ENCODE data around the gene CDH15. TPM values are rescaled to one million over a fixed set of nuclear protein-coding genes. Genes with fewer than 3 reads are reported as not detected.
A peak's percentile ranks its signal among the peaks of the same experiment; 100 is the strongest.

CDH15 gene
- total and polyA plus RNA-seq, 2 donors (not counting 1 experiment from before 2014, with no cell fraction given): not detected

DNA sequence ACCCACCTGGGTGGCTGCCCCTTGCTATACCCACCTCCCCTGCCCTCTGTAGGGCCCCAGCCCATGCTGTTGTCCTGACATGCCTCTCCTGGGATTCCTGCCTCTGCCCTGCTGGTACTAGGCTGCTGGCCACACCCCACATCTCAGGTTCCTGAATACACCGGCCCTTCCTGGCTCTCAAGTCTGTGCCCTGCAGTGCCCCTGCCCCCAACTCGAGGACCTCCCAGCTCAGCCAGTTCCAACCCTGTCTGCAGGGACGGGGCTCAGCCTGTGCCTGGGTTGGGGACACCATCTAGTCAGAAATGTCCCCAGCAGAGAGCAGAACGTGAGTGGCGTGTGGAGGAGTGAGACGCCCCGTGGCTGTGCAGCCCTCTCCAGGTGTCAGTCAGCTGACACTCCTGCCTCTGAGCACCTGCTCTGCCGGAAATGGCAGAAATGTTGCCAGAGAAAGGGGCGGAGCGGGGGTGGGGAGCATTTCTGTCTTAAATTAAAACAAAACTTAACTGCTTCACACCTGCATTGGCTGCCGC is 49.2 kb upstream of the CDH15 start:
- H3K36me3 ChIP-seq (replicated peaks in 1 of 2; ENCODE audit: control extremely low read depth in 1 of 2, control insufficient read depth in 1 of 2, extremely low read depth in 1 of 2, insufficient read depth in 2 of 2, low read length in 1 of 2): peaks cover 0 to 47% of the 10 kb centered on the region in 2 experiments
- DNase-seq: peak; percentile 83
- no peaks in the 10 kb centered on the region for H3K79me2 ChIP-seq (ENCODE audit: control insufficient read depth, insufficient read depth, low read length)
- peaks cover 15 to 17% of the 10 kb centered on the region in 2 donors for H3K4me1 ChIP-seq (ENCODE audit: control insufficient read depth in 2 of 2, insufficient read depth in 2 of 2, low read length in 2 of 2)
- POLR2A ChIA-PET: interaction anchor here (0.9 kb wide), 1 partner anchor 154 kb away, joined by 3 read pairs; no protein-coding TSS in a partner anchor
- Mint-ChIP-seq H3K9me3 (ENCODE audit: insufficient read depth) (peaks cover 3% of the 10 kb centered on the region), H3K27ac (peak overlapping the region; percentile 88), H3K27me3 (no peaks in the 10 kb centered on the region), H3K4me1 (peaks cover 25% of the 10 kb centered on the region), H3K4me3 (no peak overlapping the region)
- WGBS (ENCODE audit: insufficient coverage): 49% methylated on average over 6 of the region's 11 CpGs
- H2AFZ ChIP-seq (ENCODE audit: insufficient read depth, low read depth, low read length, poor library complexity, severe bottlenecking): no peak overlapping the region
- intact Hi-C loops (cut with micrococcal nuclease): no loop called here
- H3K27ac ChIP-seq (ENCODE audit: low read length in 2 of 2): peak overlapping the region; percentile 47 to 57
- no peaks in the 10 kb centered on the region for H4K20me1 ChIP-seq (ENCODE audit: control insufficient read depth, insufficient read depth, low read length, poor library complexity, severe bottlenecking)
- H3K27me3 ChIP-seq (replicated peaks in 1 of 4; ENCODE audit: control extremely low read depth in 1 of 4, control insufficient read depth in 3 of 4, insufficient read depth in 4 of 4, low read length in 3 of 4): no peaks in the 10 kb centered on the region
- CTCF ChIA-PET: interaction anchor here (0.7 to 1.0 kb wide), 3 partner anchors 9 to 198 kb away, joined by 3 to 4 read pairs (median 3); no protein-coding TSS in a partner anchor
- H3K9me3 ChIP-seq (ENCODE audit: control extremely low read depth in 1 of 3, control insufficient read depth in 2 of 3, insufficient read depth in 1 of 3, low read length in 2 of 3): peaks cover 0 to 3% (median 0%) of the 10 kb centered on the region in 3 donors
- peak overlapping the region; percentile 58 for H3K4me2 ChIP-seq (replicated peaks; ENCODE audit: low read depth, low read length, poor library complexity, severe bottlenecking)
- ATAC-seq (ENCODE audit: low read depth): peak; percentile 85
- no peak overlapping the region for H3K9ac ChIP-seq (ENCODE audit: low read length)
- TF ChIP-seq CTCF (IDR thresholded peaks at IDR 0.05) (no peak), EZH2 (IDR thresholded peaks at IDR 0.05; ENCODE audit: borderline replicate concordance, insufficient read depth, low read depth, low read length, poor library complexity, severe bottlenecking) (no peak)
- H3K4me3 ChIP-seq (ENCODE audit: control extremely low read depth in 1 of 5, extremely low read depth in 1 of 5, insufficient read depth in 1 of 5, low read depth in 2 of 5, low read length in 4 of 5): no peak overlapping the region
